T-helper 2 cell treated with Interferon-gamma antibody and Interleukin-4, amounts not matched to agents 5 μg/mL and 100 μg/mL, for 36 hours (primary cell): ENCODE data around the gene THAP12.
A peak's percentile ranks its signal among the peaks of the same experiment; 100 is the strongest.
"Not testable (repeated sequence)": the region's sequence is repeated elsewhere in the genome, so short reads cannot be mapped to it uniquely, and the experiment has no call there.

ENCODE experiments used
- DNase-seq: peaks from one replicate; pipeline ENCODE4 v3.0.0; 2021; ENCODE audit warnings: low spot score
- H3K27ac Mint-ChIP-seq: one replicate; pipeline ENCODE4 v1.8.0; 2021; ENCODE audit warnings: mild to moderate bottlenecking, mixed read lengths
- H3K27me3 Mint-ChIP-seq: one replicate; pipeline ENCODE4 v1.8.0; 2021; ENCODE audit warnings: low read depth, mixed read lengths
- H3K36me3 Mint-ChIP-seq: one replicate; pipeline ENCODE4 v1.8.0; 2021; ENCODE audit warnings: low read depth, mixed read lengths
- H3K4me1 Mint-ChIP-seq: one replicate; pipeline ENCODE4 v1.8.0; 2021; ENCODE audit warnings: low read depth, mixed read lengths
- H3K4me3 Mint-ChIP-seq: one replicate; pipeline ENCODE4 v1.8.0; 2022; ENCODE audit warnings: mild to moderate bottlenecking, moderate library complexity, mixed read lengths
- H3K9me3 Mint-ChIP-seq: one replicate; pipeline ENCODE4 v1.8.0; 2021; ENCODE audit warnings: mixed read lengths

The THAP12 gene

GRCh38 chr11:76327756-76328388, 53.1 kb downstream of the THAP12 start:
- Mint-ChIP-seq H3K36me3 (no peaks in the 10 kb centered on the region), H3K27ac (no peak overlapping the region), H3K27me3 (peaks cover 16% of the 10 kb centered on the region), H3K9me3 (no peaks in the 10 kb centered on the region), H3K4me3 (no peak overlapping the region), H3K4me1 (peaks cover 19% of the 10 kb centered on the region)
- no peak for DNase-seq

- peaks cover 25% of the 10 kb centered on the region for H3K4me1 Mint-ChIP-seq
These were observed 53.7 kb downstream of the THAP12 start for GRCh38 chr11:76327202-76327601.

GRCh38 chr11:76325185-76325584, 55.7 kb downstream of the THAP12 start:
- Mint-ChIP-seq H3K36me3 (no peaks in the 10 kb centered on the region), H3K4me3 (no peak overlapping the region), H3K4me1 (peaks cover 25% of the 10 kb centered on the region), H3K27me3 (peaks cover 34% of the 10 kb centered on the region), H3K27ac (no peak overlapping the region), H3K9me3 (no peaks in the 10 kb centered on the region)
- DNase-seq, result no peak

More at GRCh38 chr11:76327202-76327601, 53.7 kb downstream of the THAP12 start:
- Mint-ChIP-seq H3K27ac (no peak overlapping the region), H3K27me3 (peaks cover 20% of the 10 kb centered on the region), H3K4me3 (no peak overlapping the region), H3K9me3 (no peaks in the 10 kb centered on the region), H3K36me3 (no peaks in the 10 kb centered on the region)
- DNase-seq, result no peak

- Mint-ChIP-seq H3K27me3 (peaks cover 38% of the 10 kb centered on the region), H3K4me3 (peak overlapping the region; percentile 59), H3K9me3 (no peaks in the 10 kb centered on the region), H3K27ac (no peak overlapping the region), H3K36me3 (no peaks in the 10 kb centered on the region), H3K4me1 (peaks cover 25% of the 10 kb centered on the region)
- DNase-seq, result no peak
These were observed 57.1 kb downstream of the THAP12 start for GRCh38 chr11:76323804-76324203.

GRCh38 chr11:76323375-76323774, 57.6 kb downstream of the THAP12 start:
- peaks cover 25% of the 10 kb centered on the region for H3K4me1 Mint-ChIP-seq
- H3K9me3 Mint-ChIP-seq, H3K36me3 Mint-ChIP-seq: not testable (repeated sequence)
- peak overlapping the region; percentile 59 for H3K4me3 Mint-ChIP-seq
- DNase-seq, result peak; percentile 20
- H3K27ac Mint-ChIP-seq, result peak overlapping the region; percentile 62
- peaks cover 38% of the 10 kb centered on the region for H3K27me3 Mint-ChIP-seq

GRCh38 chr11:76322942-76323341, 58.0 kb downstream of the THAP12 start:
- Mint-ChIP-seq H3K27me3 (peaks cover 36% of the 10 kb centered on the region), H3K4me3 (peak overlapping the region; percentile 59), H3K36me3 (no peaks in the 10 kb centered on the region), H3K4me1 (peaks cover 25% of the 10 kb centered on the region), H3K27ac (no peak overlapping the region), H3K9me3 (no peaks in the 10 kb centered on the region)
- no peak for DNase-seq

- H3K9me3 Mint-ChIP-seq, result no peaks in the 10 kb centered on the region
- peak overlapping the region; percentile 59 for H3K4me3 Mint-ChIP-seq
- no peaks in the 10 kb centered on the region for H3K36me3 Mint-ChIP-seq
- H3K27me3 Mint-ChIP-seq, result peaks cover 36% of the 10 kb centered on the region
- no peak overlapping the region for H3K27ac Mint-ChIP-seq
- DNase-seq, result peak; percentile 30
- H3K4me1 Mint-ChIP-seq, result peaks cover 25% of the 10 kb centered on the region
These were observed 58.4 kb downstream of the THAP12 start for GRCh38 chr11:76322540-76322939.

- no peaks in the 10 kb centered on the region for H3K36me3 Mint-ChIP-seq
- no peak for DNase-seq
- H3K9me3 Mint-ChIP-seq, result no peaks in the 10 kb centered on the region
- H3K4me1 Mint-ChIP-seq, result peaks cover 22% of the 10 kb centered on the region
- no peak overlapping the region for H3K4me3 Mint-ChIP-seq
- H3K27ac Mint-ChIP-seq, result no peak overlapping the region
- peaks cover 37% of the 10 kb centered on the region for H3K27me3 Mint-ChIP-seq
These were observed 59.0 kb downstream of the THAP12 start for GRCh38 chr11:76321820-76322524.

GRCh38 chr11:76321340-76321739, 59.6 kb downstream of the THAP12 start:
- Mint-ChIP-seq H3K27me3 (peaks cover 37% of the 10 kb centered on the region), H3K36me3 (no peaks in the 10 kb centered on the region), H3K27ac (no peak overlapping the region)

GRCh38 chr11:76320929-76321328, 60.0 kb downstream of the THAP12 start:
- DNase-seq, result no peak
- Mint-ChIP-seq H3K27me3 (peaks cover 37% of the 10 kb centered on the region), H3K36me3 (no peaks in the 10 kb centered on the region), H3K4me1 (peaks cover 22% of the 10 kb centered on the region), H3K27ac (no peak overlapping the region), H3K9me3 (no peaks in the 10 kb centered on the region), H3K4me3 (peak overlapping the region; percentile 6)

More at GRCh38 chr11:76321340-76321739, 59.6 kb downstream of the THAP12 start:
- no peak overlapping the region for H3K4me3 Mint-ChIP-seq
- DNase-seq, result no peak
- peaks cover 22% of the 10 kb centered on the region for H3K4me1 Mint-ChIP-seq
- H3K9me3 Mint-ChIP-seq, result no peaks in the 10 kb centered on the region

- not testable (repeated sequence) for H3K4me3 Mint-ChIP-seq, H3K36me3 Mint-ChIP-seq
- H3K27me3 Mint-ChIP-seq, result peaks cover 33% of the 10 kb centered on the region
These were observed 61.1 kb downstream of the THAP12 start for GRCh38 chr11:76319798-76320197.

GRCh38 chr11:76318744-76319384, 62.1 kb downstream of the THAP12 start:
- H3K27ac Mint-ChIP-seq, result no peak overlapping the region
- peaks cover 16% of the 10 kb centered on the region for H3K4me1 Mint-ChIP-seq
- DNase-seq, result peak; percentile 67
- H3K36me3 Mint-ChIP-seq, result no peaks in the 10 kb centered on the region
- H3K27me3 Mint-ChIP-seq, result peaks cover 33% of the 10 kb centered on the region
- H3K9me3 Mint-ChIP-seq, result no peaks in the 10 kb centered on the region
- no peak overlapping the region for H3K4me3 Mint-ChIP-seq

More at GRCh38 chr11:76319798-76320197, 61.1 kb downstream of the THAP12 start:
- not testable (repeated sequence) for H3K27ac Mint-ChIP-seq, DNase-seq, H3K9me3 Mint-ChIP-seq
- peaks cover 22% of the 10 kb centered on the region for H3K4me1 Mint-ChIP-seq

- Mint-ChIP-seq H3K27me3 (peaks cover 24% of the 10 kb centered on the region), H3K4me1 (peaks cover under 1% of the 10 kb centered on the region), H3K27ac (no peak overlapping the region), H3K4me3 (no peak overlapping the region), H3K9me3 (no peaks in the 10 kb centered on the region), H3K36me3 (no peaks in the 10 kb centered on the region)
- no peak for DNase-seq
These were observed 63.6 kb downstream of the THAP12 start for GRCh38 chr11:76317296-76317695.

GRCh38 chr11:76316726-76317125, 64.2 kb downstream of the THAP12 start:
- peaks cover 23% of the 10 kb centered on the region for H3K27me3 Mint-ChIP-seq
- no peak overlapping the region for H3K4me3 Mint-ChIP-seq
- H3K27ac Mint-ChIP-seq, result no peak overlapping the region
- H3K4me1 Mint-ChIP-seq, result no peaks in the 10 kb centered on the region
- DNase-seq, result no peak
- H3K36me3 Mint-ChIP-seq, result no peaks in the 10 kb centered on the region
- no peaks in the 10 kb centered on the region for H3K9me3 Mint-ChIP-seq
